Karpas-422 (cell line): ENCODE measurements around the gene NFATC1. TPM values are rescaled to one million over a fixed set of nuclear protein-coding genes. Genes with fewer than 3 reads are reported as not detected.

Experiments
- DNase-seq: peaks from one replicate; pipeline ENCODE4 v3.0.0-alpha.2; 2015
- H2AFZ ChIP-seq: fragments of 200-600 bp; sonication (generic); 2 replicates; pipeline ENCODE4 v1.6.1; 2014; ENCODE audit warnings: antibody characterized with exemption, low read length, mixed read lengths
- H3K27ac ChIP-seq: fragments of 200-600 bp; sonication (generic); 2 replicates; pipeline ENCODE4 v1.5.1; 2014; ENCODE audit warnings: mild to moderate bottlenecking, low read length, moderate library complexity
- H3K27me3 ChIP-seq: fragments of 200-600 bp; sonication (generic); 2 replicates; pipeline ENCODE4 v1.6.1; 2014; ENCODE audit warnings: low read length, mixed read lengths
- H3K36me3 ChIP-seq: fragments of 200-600 bp; sonication (generic); 2 replicates; pipeline ENCODE4 v1.6.1; 2014; ENCODE audit warnings: low read length, mixed read lengths; ENCODE audit not compliant: insufficient read depth
- H3K4me1 ChIP-seq: fragments of 200-600 bp; sonication (generic); 2 replicates; pipeline ENCODE4 v1.6.1; 2014; ENCODE audit warnings: mild to moderate bottlenecking, low read length, mixed read lengths
- H3K4me2 ChIP-seq: fragments of 200-600 bp; sonication (generic); 2 replicates; pipeline ENCODE4 v1.6.1; 2014; ENCODE audit warnings: low read length, low read depth, mild to moderate bottlenecking; ENCODE audit not compliant: poor library complexity, severe bottlenecking
- H3K4me3 ChIP-seq: fragments of 200-600 bp; sonication (generic); 2 replicates; pipeline ENCODE4 v1.5.1; 2014; ENCODE audit warnings: mild to moderate bottlenecking, antibody characterized with exemption, low read length, mixed read lengths
- H3K79me2 ChIP-seq: fragments of 200-600 bp; sonication (generic); 2 replicates; pipeline ENCODE4 v1.6.1; 2014; ENCODE audit warnings: mild to moderate bottlenecking, low read length, mixed read lengths
- H3K9ac ChIP-seq: fragments of 200-600 bp; sonication (generic); 2 replicates; pipeline ENCODE4 v1.6.0; 2014; ENCODE audit warnings: low read length
- H3K9me2 ChIP-seq: fragments of 200-600 bp; sonication (generic), shearing (Covaris generic); replicated peaks from 2 replicates; pipeline ENCODE4 v1.6.0; 2014; ENCODE audit warnings: mild to moderate bottlenecking, low read length, moderate library complexity; ENCODE audit not compliant: insufficient read depth
- H3K9me3 ChIP-seq: fragments of 300-700, 200-600 bp; sonication (generic); 2 replicates; pipeline ENCODE4 v1.6.1; 2014; ENCODE audit warnings: low read length, mixed read lengths
- H4K20me1 ChIP-seq: fragments of 200-600 bp; sonication (generic); 2 replicates; pipeline ENCODE4 v1.6.1; 2014; ENCODE audit warnings: mild to moderate bottlenecking, antibody characterized with exemption, low read length, low read depth; ENCODE audit not compliant: insufficient read depth
- total RNA-seq: library from RNA; depleted of rRNA; stranded (reverse); fragments of >200 nt; shearing (Covaris generic); gene quantifications from 2 replicates; pipeline ENCODE4 v1.2.3, GENCODE V29; 2014; ENCODE audit warnings: low replicate concordance

Gene NFATC1
- total RNA-seq, 1 experiment from 2014 or later = 46.1 TPM

- no peak for DNase-seq
- no peaks in the 10 kb centered on the region; the same call in 1 of the 2 replicates for H3K27me3 ChIP-seq
- H2AFZ ChIP-seq = no peak overlapping the region
- H3K9me3 ChIP-seq = peaks cover 17% of the 10 kb centered on the region
- no peaks in the 10 kb centered on the region for H4K20me1 ChIP-seq
- no peak overlapping the region for H3K4me3 ChIP-seq
- no peaks in the 10 kb centered on the region for H3K4me1 ChIP-seq
- H3K9me2 ChIP-seq = no peaks in the 10 kb centered on the region
- no peak overlapping the region for H3K9ac ChIP-seq
- no peak overlapping the region for H3K27ac ChIP-seq
- no peak overlapping the region for H3K4me2 ChIP-seq
- H3K36me3 ChIP-seq = no peaks in the 10 kb centered on the region
- H3K79me2 ChIP-seq = no peaks in the 10 kb centered on the region
Measured at GRCh38 chr18:79568543-79569205, 172.9 kb downstream of the NFATC1 start.

- no peak overlapping the region for H3K4me3 ChIP-seq
- no peaks in the 10 kb centered on the region for H3K79me2 ChIP-seq
- no peaks in the 10 kb centered on the region; the same call in 1 of the 2 replicates for H3K27me3 ChIP-seq
- H2AFZ ChIP-seq = no peak overlapping the region
- H3K4me1 ChIP-seq = no peaks in the 10 kb centered on the region
- H3K9me2 ChIP-seq = no peaks in the 10 kb centered on the region
- no peak overlapping the region for H3K27ac ChIP-seq
- no peak for DNase-seq
- no peak overlapping the region for H3K4me2 ChIP-seq
- H4K20me1 ChIP-seq = no peaks in the 10 kb centered on the region
- peaks cover 8% of the 10 kb centered on the region for H3K9me3 ChIP-seq
- no peak overlapping the region for H3K9ac ChIP-seq
- no peaks in the 10 kb centered on the region for H3K36me3 ChIP-seq
Measured at GRCh38 chr18:79569720-79570119, 174.0 kb downstream of the NFATC1 start.

GRCh38 chr18:79570266-79571201 lies 174.8 kb downstream of the NFATC1 start:
- Histone ChIP-seq H4K20me1 (no peaks in the 10 kb centered on the region), H2AFZ (no peak overlapping the region), H3K4me2 (no peak overlapping the region), H3K4me3 (no peak overlapping the region), H3K9me3 (peaks cover 8% of the 10 kb centered on the region), H3K79me2 (no peaks in the 10 kb centered on the region), H3K4me1 (no peaks in the 10 kb centered on the region), H3K27me3 (no peaks in the 10 kb centered on the region; the same call in 1 of the 2 replicates), H3K9ac (no peak overlapping the region), H3K36me3 (no peaks in the 10 kb centered on the region), H3K9me2 (no peaks in the 10 kb centered on the region), H3K27ac (no peak overlapping the region)
- DNase-seq = no peak

GRCh38 chr18:79571211-79572092 lies 175.7 kb downstream of the NFATC1 start:
- no peak for DNase-seq
- H3K27ac ChIP-seq = no peak overlapping the region
- no peaks in the 10 kb centered on the region for H3K36me3 ChIP-seq
- H3K4me2 ChIP-seq = no peak overlapping the region
- H3K27me3 ChIP-seq = no peaks in the 10 kb centered on the region; the same call in 1 of the 2 replicates
- no peak overlapping the region for H3K9ac ChIP-seq
- no peaks in the 10 kb centered on the region for H3K79me2 ChIP-seq
- H3K4me3 ChIP-seq = no peak overlapping the region
- no peaks in the 10 kb centered on the region for H3K4me1 ChIP-seq
- no peaks in the 10 kb centered on the region for H3K9me2 ChIP-seq
- H4K20me1 ChIP-seq = no peaks in the 10 kb centered on the region
- H3K9me3 ChIP-seq = peaks cover 8% of the 10 kb centered on the region
- no peak overlapping the region for H2AFZ ChIP-seq

- Histone ChIP-seq H3K4me3 (no peak overlapping the region), H3K27ac (no peak overlapping the region), H3K9me2 (no peaks in the 10 kb centered on the region), H3K27me3 (no peaks in the 10 kb centered on the region; the same call in 1 of the 2 replicates), H4K20me1 (no peaks in the 10 kb centered on the region), H3K36me3 (no peaks in the 10 kb centered on the region), H3K4me2 (no peak overlapping the region), H3K9me3 (peaks cover 8% of the 10 kb centered on the region), H3K4me1 (no peaks in the 10 kb centered on the region), H3K9ac (no peak overlapping the region), H3K79me2 (no peaks in the 10 kb centered on the region), H2AFZ (no peak overlapping the region)
- DNase-seq = no peak
Measured at GRCh38 chr18:79572093-79572780, 176.5 kb downstream of the NFATC1 start.

GRCh38 chr18:79572848-79573451 lies 177.2 kb downstream of the NFATC1 start:
- Histone ChIP-seq H3K36me3 (no peaks in the 10 kb centered on the region), H3K4me1 (no peaks in the 10 kb centered on the region), H3K9me3 (peaks cover 8% of the 10 kb centered on the region), H3K79me2 (no peaks in the 10 kb centered on the region), H3K9me2 (no peaks in the 10 kb centered on the region), H3K4me2 (no peak overlapping the region), H2AFZ (no peak overlapping the region), H3K27ac (no peak overlapping the region), H3K9ac (no peak overlapping the region), H4K20me1 (no peaks in the 10 kb centered on the region), H3K4me3 (no peak overlapping the region), H3K27me3 (no peaks in the 10 kb centered on the region; the same call in 1 of the 2 replicates)
- no peak for DNase-seq

GRCh38 chr18:79573921-79574491 lies 178.3 kb downstream of the NFATC1 start:
- Histone ChIP-seq H3K9ac (no peak overlapping the region), H3K27me3 (no peaks in the 10 kb centered on the region; the same call in 1 of the 2 replicates), H3K4me1 (no peaks in the 10 kb centered on the region), H3K9me3 (peaks cover 8% of the 10 kb centered on the region), H2AFZ (no peak overlapping the region), H3K4me2 (no peak overlapping the region), H3K27ac (no peak overlapping the region), H3K36me3 (no peaks in the 10 kb centered on the region), H3K4me3 (no peak overlapping the region), H3K79me2 (no peaks in the 10 kb centered on the region), H4K20me1 (no peaks in the 10 kb centered on the region), H3K9me2 (no peaks in the 10 kb centered on the region)
- DNase-seq = no peak
